Measurements from ENCODE around the gene RNF217. TPM values are rescaled to one million over a fixed set of nuclear protein-coding genes. Genes with fewer than 3 reads are reported as not detected.
A peak's percentile ranks its signal among the peaks of the same experiment; 100 is the strongest.

The RNF217 gene
- total RNA-seq, 1 experiment from 2014 or later: 12.2 TPM

- no peak for TF ChIP-seq ARID4B (CRISPR knock-in tag; IDR thresholded peaks at IDR 0.05; ENCODE audit: borderline replicate concordance)
- TF ChIP-seq KAT7 (CRISPR knock-in tag; IDR thresholded peaks at IDR 0.05; ENCODE audit: borderline replicate concordance): no peak
- no peak for TF ChIP-seq ATF1 (CRISPR knock-in tag; IDR thresholded peaks at IDR 0.05)
- no peak for TF ChIP-seq GTF2I (CRISPR knock-in tag; conservative IDR thresholded peaks at IDR 0.05)
Observed at GRCh38 chr6:125076482-125076742, 114.2 kb downstream of the RNF217 start (continued).

- DNase-seq (ENCODE audit: low spot score): no peak
- Mint-ChIP-seq H3K4me1 (peaks cover 12% of the 10 kb centered on the region), H3K4me3 (no peak overlapping the region), H3K27ac (no peak overlapping the region), H3K27me3 (ENCODE audit: low read depth) (no peaks in the 10 kb centered on the region), H3K36me3 (no peaks in the 10 kb centered on the region), H3K9me3 (no peaks in the 10 kb centered on the region)
- ChIA-PET CTCF (no interaction called here), POLR2A (no interaction called here)
- peak; percentile 50; the same call in 1 of the 2 replicates for ATAC-seq
- TF ChIP-seq USF1 (CRISPR knock-in tag; IDR thresholded peaks at IDR 0.05) (no peak), KAT7 (CRISPR knock-in tag; IDR thresholded peaks at IDR 0.05; ENCODE audit: borderline replicate concordance) (no peak), GTF2I (CRISPR knock-in tag; conservative IDR thresholded peaks at IDR 0.05) (no peak), ZNF219 (CRISPR knock-in tag; IDR thresholded peaks at IDR 0.05; ENCODE audit: borderline replicate concordance) (no peak)
Observed at GRCh38 chr6:125077453-125077852, 115.2 kb downstream of the RNF217 start.

- no peak for DNase-seq (ENCODE audit: low spot score)
- H3K27ac Mint-ChIP-seq: no peak overlapping the region
- no peaks in the 10 kb centered on the region for H3K36me3 Mint-ChIP-seq
- H3K27me3 Mint-ChIP-seq (ENCODE audit: low read depth): no peaks in the 10 kb centered on the region
- CTCF ChIA-PET: no interaction called here
- ATAC-seq: no peak
- no peaks in the 10 kb centered on the region for H3K9me3 Mint-ChIP-seq
- no peak overlapping the region for H3K4me3 Mint-ChIP-seq
- POLR2A ChIA-PET: no interaction called here
- peaks cover 12% of the 10 kb centered on the region for H3K4me1 Mint-ChIP-seq
- no peak for TF ChIP-seq CTCF (IDR thresholded peaks at IDR 0.05)
Observed at GRCh38 chr6:125078602-125079321, 116.5 kb downstream of the RNF217 start.

- Mint-ChIP-seq H3K36me3 (no peaks in the 10 kb centered on the region), H3K27me3 (ENCODE audit: low read depth) (no peaks in the 10 kb centered on the region), H3K9me3 (no peaks in the 10 kb centered on the region), H3K27ac (no peak overlapping the region), H3K4me3 (no peak overlapping the region), H3K4me1 (no peaks in the 10 kb centered on the region)
- ChIA-PET CTCF (no interaction called here), POLR2A (no interaction called here)
- no peak for ATAC-seq
- no peak for TF ChIP-seq TEAD1 (CRISPR knock-in tag; IDR thresholded peaks at IDR 0.05)
- no peak for TF ChIP-seq MYBL2 (CRISPR knock-in tag; IDR thresholded peaks at IDR 0.05)
- no peak for TF ChIP-seq PRRX2 (CRISPR knock-in tag; IDR thresholded peaks at IDR 0.05)
- TF ChIP-seq SP1 (CRISPR knock-in tag; conservative IDR thresholded peaks at IDR 0.05): no peak
- TF ChIP-seq ZNF671 (CRISPR knock-in tag; IDR thresholded peaks at IDR 0.05): no peak
- TF ChIP-seq ATF3 (CRISPR knock-in tag; conservative IDR thresholded peaks at IDR 0.05): no peak
- TF ChIP-seq STAT6 (CRISPR knock-in tag; conservative IDR thresholded peaks at IDR 0.05; ENCODE audit: low read depth): no peak
- TF ChIP-seq RELA (CRISPR knock-in tag; IDR thresholded peaks at IDR 0.05; ENCODE audit: borderline replicate concordance): no peak
- no peak for TF ChIP-seq ZNF281 (CRISPR knock-in tag; IDR thresholded peaks at IDR 0.05)
- no peak for DNase-seq (ENCODE audit: low spot score)
Observed at GRCh38 chr6:125082908-125083683, 120.9 kb downstream of the RNF217 start.

All from WTC11 (cell line).